NCI-H2196 (cell line): ENCODE measurements around the gene CNIH1.

Experiments used
- DNase-seq: peaks from one replicate; lab custom pipeline; 2025; ENCODE audit not compliant: unreplicated experiment; lab: John Stamatoyannopoulos, UW

CNIH1 gene

DNA sequence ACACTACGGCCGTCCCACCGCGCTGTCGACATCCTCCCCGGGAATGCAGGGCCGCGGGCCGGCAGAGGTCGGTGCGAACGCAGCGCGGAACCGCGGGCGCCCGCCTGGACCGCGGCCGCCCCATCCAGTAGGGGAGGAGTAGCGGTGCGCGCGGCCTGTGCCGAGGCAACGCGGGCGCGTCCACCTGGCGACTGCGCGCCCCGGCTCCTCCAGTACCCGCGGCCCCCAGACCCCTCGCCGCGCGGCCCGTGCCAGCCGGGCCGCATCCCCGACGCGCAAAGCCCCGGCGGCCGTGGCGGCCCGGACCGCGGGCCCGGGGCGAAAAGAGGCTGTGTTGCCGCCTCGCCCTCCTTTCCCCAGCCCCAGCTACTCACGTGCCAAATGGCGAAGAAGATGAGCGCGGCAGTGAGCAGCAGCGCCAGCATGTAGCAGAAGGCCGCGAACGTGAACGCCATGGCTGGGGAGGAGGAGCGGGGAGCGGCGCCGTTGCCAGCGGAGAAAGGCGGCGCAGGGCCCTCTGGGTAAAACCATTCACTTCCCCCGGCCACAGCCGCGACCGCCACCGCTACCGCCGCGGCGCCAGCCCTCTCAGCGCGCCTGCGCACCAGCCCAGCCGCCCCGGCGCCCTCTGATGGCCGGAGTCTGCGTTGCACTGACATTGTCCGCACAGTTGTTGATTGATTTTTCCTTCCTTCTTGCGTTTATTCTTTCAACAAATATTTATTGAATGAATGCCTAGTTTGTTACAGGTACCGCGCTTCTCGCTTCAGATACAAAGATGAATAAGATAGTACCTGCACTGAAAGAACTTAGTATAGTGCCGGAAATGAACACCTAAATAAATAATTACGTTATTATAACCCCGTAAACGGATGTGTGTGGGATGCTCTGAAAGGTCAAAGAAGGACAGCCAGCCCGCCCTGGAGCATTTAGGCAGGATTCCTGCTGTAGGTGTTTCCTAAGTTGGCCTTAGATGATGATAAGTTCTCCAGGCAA is at the start of gene CNIH1:
TSS of gene CNIH1 (minus strand) at position 502 of the 996 bp plus-strand sequence. CDS start at position 455, 47 bp downstream.
- DNase-seq = peak; percentile 89

DNA sequence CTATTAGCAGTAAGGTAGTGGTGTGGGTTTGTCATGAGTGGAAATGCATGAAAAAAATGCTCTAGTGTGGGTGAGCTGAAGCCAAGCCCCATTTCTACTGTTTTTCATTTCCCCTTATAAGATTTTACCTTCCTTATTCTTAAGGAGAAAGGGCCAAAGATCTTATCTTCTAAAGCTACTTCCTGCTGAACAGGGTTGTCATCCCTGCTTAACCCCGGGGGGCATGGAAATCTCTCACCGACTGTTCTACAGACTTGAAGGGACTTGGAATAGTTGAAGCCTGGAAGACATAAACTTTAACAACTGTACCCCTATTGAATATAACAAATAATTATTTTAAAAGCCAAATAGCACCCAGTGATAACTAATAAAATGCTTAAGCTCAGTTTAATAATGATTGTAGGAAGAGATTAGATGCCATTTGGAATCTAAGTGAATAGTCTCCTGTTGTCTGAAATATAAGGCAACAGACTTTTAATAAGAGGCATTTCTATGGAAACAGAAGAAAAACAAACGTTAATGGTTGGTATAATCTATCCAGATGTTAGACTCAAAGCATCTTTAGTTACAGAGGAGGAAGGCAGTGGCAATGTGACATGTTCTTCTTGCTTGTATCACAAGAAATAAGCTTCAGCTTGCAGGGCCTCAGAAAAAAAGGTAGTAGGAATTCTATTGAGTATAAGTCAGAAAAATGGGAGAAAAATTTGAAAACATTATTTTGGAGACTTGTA is 49.4 kb upstream of the CNIH1 start:
- DNase-seq = no peak

DNA sequence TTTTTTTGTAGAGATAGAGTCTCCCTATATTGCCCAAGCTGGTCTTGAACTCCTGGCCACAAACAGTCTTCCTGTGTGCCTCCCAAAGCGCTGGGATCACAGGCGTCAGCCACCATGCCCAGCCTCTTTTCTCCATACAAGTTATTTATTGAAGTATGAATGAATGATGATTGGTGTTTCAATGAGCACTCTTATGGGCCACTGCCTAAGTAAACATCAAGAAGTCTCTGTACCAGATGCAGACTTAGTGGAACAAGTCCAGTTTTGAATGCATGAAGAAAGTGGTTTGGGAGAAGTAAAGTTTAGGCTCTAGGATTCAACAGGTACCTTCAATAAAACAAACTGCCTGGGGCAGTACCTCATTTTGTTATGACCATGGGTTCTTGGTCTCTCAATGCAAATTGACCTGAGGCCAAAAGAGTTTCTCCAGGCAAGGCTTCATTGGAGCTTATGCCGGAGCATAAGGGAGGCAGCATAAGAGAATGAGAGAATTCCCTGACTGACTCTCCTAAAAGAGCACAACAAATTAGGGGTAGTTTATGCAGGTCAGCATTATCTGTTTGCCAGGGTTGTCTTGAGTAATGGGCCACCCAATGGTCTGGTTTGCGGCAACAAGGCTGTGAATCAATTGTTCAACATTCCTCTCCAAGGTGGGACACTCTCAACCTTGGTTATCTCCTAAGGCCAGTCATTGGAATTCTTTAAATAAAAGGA is 48.7 kb upstream of the CNIH1 start:
- DNase-seq = no peak

DNA sequence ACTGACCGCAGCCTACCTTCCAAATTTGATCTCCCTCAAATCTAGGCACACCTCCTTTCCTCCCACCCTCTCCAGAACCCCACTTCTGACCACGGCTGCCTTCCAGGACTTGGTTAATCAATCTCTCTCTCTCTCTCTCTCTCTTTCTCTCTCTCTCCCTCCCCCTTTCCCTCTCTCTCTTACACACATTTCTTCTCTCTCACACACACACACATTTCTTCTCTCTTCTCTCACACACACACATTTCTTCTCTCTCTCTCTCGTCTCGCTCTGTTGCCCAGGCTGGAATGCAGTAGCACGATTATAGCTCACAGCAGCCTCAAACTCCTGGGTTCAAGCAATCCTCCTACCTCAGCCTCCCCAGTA is 48.1 kb upstream of the CNIH1 start:
- no peak for DNase-seq

DNA sequence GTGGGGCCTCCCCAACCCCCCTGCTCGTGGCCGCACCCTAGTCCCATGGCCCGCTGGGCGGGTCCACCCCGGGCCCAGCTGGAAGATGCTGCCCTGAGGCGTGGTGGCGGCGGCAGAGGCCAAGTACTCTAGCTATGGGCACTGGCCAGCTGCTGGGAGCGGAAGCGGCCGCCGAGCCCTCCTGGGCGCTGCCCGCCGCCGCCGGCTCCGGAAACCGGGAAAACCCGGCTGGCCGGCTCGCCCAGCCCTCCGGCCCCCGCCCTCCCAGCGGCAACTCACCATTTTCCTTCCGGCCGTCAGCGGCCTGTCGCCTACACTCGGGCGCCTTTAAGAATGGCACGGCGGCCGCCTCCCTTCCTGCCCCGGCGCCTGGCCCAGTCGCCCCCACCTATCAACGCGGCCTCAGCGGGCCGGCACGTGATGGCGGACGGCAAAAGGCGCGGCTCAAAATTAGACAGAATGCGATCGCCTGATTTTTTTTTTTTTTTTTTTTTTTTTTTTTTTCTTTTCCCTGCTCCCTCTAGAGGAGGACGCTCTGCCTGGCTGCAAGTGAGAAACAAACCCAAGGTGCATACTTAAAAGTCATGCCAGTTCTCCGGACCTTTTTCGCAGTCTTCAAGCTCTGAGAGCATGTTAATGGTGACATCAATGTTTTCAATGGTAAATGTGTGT is 47.6 kb upstream of the CNIH1 start, which contains the start of gene GMFB:
TSS of gene GMFB (minus strand) at position 335 of the 672 bp plus-strand sequence. CDS start at position 282, 53 bp downstream.
- peak; percentile 90 for DNase-seq

DNA sequence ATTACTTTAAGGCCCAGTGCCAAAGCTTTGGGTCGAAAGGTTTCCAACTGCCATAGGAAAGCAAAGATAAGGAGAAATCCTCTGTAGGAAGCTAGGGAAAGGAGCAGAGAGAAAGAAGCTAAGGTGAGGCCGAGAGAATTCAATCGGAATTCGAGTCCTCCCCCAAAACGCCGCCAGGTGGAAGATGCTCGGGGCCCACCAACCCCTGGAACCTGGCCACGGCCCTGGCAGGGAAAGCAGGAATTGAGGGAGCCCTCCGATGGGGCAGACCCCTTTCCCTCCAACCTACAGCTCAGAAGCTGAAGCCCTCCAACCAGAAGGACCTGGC is 47.1 kb upstream of the CNIH1 start:
- DNase-seq = no peak

DNA sequence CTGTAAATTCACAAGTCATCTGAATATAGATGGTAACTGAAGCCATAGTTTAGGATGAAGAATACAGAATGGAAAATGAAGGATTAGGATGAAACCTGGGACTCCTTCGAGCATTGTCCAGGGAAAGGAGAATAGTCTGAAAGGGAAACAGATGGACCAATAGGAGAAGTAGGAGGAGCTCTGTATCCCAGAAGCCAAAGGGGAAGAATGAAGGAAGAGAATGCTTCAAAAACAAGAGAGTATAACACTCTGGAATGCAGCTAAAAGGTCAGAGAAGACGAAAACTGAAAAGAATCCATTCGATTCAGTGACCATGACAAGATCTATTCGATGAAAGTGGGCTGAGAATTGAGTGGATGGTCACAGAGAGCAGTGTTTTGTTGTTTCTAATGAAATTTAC is 46.6 kb upstream of the CNIH1 start:
- peak; percentile 22 for DNase-seq

DNA sequence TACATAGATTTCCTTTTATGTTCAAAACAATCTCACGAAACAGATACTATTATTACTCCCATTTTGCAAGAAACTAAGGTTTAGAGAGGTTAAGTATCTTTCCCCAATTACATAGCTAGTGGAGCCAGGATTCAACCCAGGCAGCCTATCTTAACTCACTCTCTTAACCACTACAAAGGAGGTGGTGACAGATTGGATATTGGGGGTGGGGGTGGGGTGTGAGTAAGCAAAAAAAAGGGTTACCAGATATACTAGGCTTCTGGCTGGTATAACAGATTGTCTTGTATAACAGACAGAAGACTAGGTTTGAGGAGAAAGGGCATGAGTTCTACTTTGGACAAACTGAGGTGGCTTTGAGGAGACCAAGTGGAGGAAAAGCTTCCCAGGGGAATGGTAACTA is 45.5 kb upstream of the CNIH1 start:
- no peak for DNase-seq

DNA sequence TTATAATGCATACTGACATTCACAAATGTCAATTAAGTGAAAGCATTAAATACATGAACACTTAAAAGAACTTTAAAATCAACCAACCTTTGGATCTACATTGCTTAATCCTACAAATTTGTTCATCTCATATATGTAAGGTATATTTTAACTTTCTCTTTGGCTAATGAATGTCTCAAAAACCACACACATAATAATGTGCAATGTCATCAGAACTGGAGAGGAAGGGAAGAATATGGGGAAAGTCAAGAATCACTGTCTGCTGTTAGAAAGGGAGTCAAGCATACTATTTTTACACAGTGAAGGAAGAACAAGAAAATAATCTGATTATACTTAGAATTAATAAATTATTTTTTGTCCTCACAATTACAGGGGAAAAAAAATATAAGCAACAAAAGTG is 42.7 kb upstream of the CNIH1 start:
- DNase-seq = no peak

DNA sequence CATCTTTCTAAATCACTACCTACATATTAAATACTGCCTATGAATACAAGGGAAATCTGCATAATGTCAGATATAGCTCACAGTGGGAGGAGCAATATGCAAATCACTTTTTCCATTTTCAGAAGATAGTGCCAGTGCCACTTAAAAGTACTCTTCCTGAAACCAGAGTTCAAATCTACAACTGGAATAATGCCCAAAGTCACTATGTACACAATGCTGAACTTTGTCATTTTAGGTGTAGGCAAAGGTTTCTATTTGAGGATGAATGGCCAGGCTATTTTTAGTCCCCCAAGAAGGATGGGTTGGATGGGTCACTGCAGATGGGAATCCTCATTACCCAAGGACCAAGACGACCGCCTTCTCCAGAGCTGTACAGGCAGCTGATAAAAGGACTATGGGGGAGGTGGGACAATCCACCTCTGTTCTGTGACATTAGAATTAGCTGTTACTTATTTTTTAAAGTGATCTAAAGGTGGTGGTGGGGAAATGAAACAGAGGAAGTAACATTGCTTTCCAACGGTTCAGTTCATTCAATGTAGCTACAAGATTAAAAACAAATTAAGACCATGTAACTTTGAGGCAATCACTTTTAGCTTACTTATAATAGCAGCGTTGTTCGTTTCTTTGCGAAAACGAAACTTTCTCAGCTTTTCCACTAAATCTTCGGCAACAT is 42.0 kb upstream of the CNIH1 start:
- no peak for DNase-seq

DNA sequence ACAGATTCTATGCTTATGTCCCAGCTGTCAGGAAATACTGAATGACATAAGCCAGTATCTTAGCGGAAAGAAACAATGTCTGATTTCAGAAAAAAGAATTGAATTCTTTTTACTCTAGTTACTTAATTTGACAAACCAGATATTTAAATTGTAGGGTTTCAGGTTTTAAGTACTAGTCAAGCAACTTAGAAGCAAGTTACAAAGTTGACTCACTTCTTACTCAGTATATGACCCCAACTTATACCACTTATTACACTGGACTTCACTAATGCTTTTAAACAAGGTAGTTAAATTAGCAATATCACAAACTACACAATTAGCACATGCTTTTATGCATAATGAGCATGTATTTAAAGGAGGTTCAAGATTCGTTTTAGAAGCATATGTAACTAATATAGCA is 40.5 kb upstream of the CNIH1 start:
- no peak for DNase-seq

DNA sequence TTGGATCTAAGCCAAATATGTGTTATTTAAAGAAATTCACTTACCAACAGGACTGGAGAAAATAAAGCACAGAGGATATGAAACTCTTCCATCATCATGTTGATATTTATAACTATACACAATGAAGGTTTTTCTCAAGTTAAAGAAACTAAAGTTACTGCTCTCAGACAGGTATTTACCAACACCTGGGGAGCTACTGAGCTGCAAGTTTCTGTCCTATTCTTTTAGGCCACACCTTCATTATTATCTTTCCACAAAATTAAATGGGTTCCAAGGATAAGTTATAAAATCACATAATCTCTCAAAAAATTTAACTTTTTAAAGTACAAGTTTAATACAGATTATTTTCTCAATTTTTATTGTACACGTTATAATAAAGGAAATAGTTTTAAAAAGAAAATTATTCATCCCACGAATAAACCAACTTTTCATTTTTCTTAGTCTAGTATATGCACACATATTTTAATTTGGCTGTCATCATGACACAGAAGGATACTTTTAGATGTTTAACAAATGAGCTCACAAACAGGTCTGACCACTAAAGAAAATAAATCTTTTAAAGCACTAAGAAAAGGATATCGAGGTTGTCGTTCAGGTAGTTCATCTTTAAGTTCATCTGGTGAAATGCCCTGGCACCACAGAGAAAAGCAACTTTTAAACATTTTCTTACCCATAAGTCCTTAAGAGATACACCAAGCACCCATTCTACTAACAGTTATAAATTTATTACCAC is 39.8 kb upstream of the CNIH1 start:
- no peak for DNase-seq

DNA sequence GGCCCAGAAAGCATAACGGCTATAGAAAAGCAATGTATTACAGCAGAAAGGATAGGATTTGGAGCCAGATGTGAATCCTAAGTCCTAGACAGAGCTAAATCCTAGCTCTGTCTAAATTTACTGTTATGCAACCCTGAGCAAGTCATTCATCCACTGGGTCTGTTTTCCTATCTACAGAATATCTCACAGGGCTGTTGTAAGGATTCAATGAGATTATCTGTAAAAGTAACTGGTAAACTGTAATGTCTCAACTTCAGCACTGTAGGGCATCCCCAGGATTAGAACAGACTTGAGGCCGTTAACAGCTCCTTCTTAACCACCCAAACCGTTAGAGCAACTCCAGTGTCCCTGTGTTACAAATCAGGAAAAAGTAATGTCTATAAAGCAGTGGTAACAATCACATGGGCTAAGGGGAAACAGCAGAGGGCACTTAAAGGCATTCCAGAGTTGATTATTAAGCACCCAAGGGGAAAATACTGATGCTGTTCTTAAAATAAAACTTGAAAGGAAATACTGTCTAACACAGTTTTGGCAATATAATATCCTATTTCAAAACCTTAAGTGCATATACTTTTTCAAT is 37.6 kb upstream of the CNIH1 start:
- no peak for DNase-seq

DNA sequence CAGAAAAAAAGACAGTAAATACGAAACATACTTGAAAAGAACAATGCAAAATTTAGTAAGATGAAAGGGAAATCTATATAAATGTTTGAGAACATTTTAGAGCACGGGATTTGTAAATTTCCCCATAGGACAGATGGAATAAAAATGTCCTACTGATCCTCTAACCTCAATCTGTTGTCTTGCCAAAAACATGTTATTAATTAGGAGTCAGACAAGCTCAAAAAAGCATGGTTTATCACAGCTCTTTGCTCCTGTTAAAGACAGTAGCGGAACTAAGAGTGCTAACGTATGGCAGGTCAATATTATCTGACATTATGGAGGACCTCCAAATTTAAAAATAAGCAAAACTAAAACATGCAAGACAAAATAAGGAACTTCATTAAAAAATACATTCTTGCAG is 34.7 kb upstream of the CNIH1 start:
- DNase-seq = no peak

DNA sequence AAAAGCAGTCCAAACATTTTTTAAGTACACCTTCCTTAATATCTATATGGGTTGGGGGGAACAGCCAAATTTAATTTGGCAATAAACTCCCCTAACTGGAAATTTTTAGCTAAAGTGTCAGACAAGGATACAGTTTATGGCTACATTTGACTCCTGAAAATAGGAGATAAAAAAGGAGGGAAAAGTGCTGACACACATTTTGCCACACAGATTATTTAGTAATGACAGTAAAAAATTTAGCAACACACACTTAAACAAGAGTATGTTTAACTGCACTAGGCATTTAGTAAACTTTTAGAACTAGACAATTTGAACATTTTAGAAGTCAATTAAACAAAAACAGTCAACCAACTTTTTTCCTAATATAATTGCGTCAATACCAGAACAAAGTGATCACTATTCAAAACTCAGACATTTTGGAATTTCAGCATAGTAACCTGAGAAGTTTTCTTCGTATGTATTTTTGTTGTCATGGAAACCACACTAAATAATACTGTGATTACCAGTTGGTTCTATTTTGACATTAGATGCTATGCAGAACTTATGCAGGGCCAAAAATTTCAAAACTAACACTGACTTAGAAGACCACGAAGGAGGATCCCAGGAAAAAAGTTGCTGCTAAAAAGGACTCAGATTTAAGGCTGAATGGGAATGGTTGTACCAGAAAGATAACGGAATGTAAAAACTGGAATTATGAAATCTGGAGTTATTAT is 34.2 kb upstream of the CNIH1 start:
- DNase-seq = no peak

DNA sequence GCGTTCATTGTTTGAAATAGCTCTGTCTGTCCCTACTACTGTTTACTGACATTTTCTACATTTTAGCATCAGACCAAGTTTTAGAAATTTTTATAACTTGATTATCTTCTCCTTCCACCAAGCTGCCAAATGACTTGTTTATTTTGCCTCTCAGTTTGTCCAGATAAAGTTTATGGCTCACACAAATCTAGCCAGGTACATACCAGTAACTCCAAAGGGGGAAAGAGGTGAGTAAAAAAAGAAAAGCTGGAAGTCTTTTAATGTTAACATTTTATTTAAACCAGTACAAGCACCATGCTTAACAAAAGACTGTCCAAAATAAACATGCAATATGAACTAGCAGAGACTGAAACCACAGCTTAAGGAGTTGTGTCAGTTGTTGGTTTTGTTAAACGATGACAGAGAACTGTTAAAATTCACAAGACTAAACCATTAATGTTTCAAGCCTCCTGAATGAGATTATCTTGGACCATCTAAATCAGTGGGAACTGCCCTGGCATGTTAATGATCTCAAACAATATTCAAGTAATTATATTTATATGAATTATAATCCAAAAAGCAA is 33.1 kb upstream of the CNIH1 start:
- DNase-seq = no peak

DNA sequence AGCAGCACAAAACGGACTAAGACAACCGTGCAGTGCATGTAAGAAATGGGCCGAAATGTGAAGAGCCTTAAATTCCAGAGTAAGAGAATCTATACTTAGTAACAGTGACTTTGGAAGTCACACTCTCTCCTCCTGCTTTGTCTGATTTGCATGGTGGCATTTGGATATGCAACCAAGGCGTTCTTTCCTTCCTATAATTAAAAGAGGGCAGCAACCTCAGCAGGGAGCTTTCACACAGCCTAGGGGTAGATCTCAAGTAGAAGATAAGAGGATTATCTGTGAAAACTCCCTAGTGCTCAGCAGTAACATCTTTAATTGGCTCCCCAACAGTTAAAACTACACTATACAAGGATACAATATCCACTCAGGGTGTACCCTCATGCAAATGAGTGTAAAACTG is 31.1 kb upstream of the CNIH1 start:
- DNase-seq = no peak

DNA sequence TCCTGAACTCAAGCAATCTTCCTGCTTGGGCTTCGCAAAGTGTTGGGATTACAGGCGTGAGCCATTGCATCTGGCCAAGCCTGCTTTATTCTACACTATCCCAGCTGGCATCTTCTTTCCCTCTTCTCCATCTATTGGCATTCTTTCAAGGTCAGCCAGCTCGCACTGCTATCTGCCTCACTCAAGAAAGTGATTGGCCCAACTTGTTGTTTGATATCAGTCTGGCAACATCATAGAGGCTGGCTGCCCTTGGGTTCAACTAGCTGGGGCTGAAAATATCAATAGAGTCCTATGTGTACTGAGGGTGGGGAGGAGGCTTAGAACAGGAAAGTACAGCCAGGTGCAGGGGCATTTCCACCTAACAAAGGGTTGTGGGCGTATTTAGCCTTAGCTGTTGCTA is 30.5 kb upstream of the CNIH1 start:
- DNase-seq = no peak
